Islet of Langerhans (tissue), 1 donor: ENCODE results near the gene GCN1.

ENCODE experiments used
- FAIRE-seq: peaks from one replicate; lab custom pipeline; 2011; peaks lifted over from hg19 to GRCh38; lab: Jason Lieb, UNC

GCN1 gene

DNA sequence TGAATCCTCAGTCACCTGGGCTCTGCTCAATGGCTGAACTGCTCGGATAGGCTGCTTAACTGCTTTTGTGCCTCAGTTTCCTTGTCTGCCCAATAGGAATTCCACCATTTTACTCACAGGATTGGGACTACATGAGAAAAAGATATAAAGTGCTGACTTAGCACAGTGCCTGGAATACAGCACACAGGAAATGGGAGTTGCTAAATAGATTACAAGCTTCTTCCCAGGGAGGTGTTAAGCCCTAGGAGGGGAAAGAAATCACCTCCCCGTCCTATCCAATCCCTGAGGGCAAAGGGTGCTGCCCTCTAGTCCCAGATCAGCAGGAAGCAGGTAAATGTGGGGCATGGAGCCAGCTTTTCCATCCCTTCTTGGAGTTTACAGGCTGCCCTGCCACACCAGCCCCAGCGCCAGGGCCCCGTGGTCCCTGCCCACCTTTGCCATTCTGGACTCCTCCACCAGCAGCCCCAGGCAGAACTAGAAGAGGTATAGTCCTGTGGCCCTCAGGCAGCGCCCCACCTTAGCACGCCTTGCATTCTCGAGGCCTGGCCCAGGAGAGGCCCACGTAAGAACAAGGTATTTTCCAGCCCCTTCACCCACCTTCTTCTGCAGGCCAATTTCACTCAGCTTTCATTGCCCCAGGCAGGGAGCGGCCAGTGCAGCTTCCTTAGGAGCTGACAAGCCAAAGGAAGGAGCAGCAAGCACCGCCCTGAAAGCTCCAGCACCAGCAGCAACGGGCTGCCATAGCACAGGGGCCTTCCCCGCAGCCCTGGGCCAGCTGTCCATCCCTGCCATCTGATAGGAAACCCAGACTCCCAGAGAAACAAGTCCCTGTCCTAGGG lies 35.2 kb upstream of the GCN1 start:
- no peak for FAIRE-seq

GRCh38 chr12:120229071-120229486 lies 34.6 kb upstream of the GCN1 start:
- FAIRE-seq = no peak

DNA sequence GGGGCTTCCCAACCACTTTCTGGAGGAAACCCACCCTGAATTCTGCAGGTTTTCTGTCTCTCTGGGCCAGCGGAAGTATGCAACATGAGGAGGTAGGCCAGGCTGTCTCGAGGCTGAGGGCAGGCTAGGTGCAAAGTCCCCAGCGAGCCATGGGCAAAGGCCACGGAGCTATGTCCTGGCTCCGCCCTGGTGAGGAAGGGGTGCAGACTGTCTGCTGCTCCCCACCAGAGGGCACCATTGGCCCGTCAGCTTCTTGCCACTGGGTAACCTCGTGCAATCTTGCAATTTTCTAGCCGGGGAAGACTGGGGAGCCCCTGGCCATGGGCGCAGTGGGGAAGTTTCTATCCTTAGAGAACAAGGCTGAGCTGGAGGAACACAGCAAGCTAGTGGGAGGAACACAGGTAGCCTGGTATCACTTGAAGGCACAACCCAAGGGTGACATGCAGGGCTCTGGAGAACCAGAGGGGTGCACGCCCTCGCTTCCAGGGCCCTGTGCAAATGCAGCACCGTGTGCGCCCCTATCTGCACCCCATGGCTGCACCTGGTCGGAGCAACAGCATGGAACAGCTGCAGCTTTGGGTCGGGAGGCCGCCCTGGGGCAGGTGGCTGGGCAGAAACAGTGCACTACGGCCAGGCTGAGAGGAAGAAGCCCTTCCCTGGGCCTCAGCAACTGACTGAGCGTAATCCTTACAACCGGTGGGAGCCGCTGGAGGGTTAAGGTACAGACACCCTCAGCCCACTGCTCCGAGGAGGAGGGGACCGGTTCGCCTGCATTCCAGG lies 34.0 kb upstream of the GCN1 start:
- no peak for FAIRE-seq

- no peak for FAIRE-seq
These were observed 33.5 kb upstream of the GCN1 start for GRCh38 chr12:120228041-120228290.

GRCh38 chr12:120227233-120228040 lies 32.9 kb upstream of the GCN1 start:
- no peak for FAIRE-seq

GRCh38 chr12:120225852-120226640 lies 31.5 kb upstream of the GCN1 start:
- peak; percentile 55 for FAIRE-seq

GRCh38 chr12:120225200-120225558 lies 30.7 kb upstream of the GCN1 start:
- FAIRE-seq = no peak

- no peak for FAIRE-seq
These were observed 30.0 kb upstream of the GCN1 start for GRCh38 chr12:120224304-120225199.

- no peak for FAIRE-seq
These were observed 29.2 kb upstream of the GCN1 start for GRCh38 chr12:120223458-120224303.

DNA sequence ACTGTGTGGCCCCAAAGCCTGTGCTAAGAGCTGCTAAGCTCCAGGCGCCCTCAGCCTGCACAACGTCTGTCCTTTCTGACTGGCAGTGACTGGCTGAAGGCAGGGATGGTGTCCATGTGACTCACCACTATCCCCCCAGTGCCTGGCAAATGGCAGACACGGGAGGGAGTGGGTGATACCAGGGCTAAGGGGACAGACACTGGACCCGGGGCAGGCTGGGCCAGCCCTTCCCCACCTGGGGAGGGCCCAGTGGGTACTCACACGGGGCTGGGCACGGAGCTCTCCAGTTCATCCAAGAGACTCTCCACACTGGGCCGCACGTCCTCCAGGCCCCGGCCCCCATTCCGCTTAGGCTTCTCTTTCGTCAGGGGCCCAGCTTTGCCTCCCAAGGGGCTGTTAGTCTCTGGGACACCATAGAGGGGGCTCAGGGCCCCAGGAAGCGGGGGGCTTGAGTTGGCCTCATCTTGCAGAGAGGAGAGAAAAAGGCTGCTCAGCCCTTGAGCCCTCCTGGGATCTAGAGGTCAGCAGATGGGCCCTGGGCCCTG lies 27.8 kb upstream of the GCN1 start:
- FAIRE-seq = no peak

GRCh38 chr12:120221576-120221900 lies 27.0 kb upstream of the GCN1 start:
- no peak for FAIRE-seq

GRCh38 chr12:120220838-120221575 lies 26.5 kb upstream of the GCN1 start:
- no peak for FAIRE-seq

- no peak for FAIRE-seq
These were observed 24.4 kb upstream of the GCN1 start for GRCh38 chr12:120218680-120219606.

GRCh38 chr12:120216742-120217605 lies 22.5 kb upstream of the GCN1 start:
- no peak for FAIRE-seq

DNA sequence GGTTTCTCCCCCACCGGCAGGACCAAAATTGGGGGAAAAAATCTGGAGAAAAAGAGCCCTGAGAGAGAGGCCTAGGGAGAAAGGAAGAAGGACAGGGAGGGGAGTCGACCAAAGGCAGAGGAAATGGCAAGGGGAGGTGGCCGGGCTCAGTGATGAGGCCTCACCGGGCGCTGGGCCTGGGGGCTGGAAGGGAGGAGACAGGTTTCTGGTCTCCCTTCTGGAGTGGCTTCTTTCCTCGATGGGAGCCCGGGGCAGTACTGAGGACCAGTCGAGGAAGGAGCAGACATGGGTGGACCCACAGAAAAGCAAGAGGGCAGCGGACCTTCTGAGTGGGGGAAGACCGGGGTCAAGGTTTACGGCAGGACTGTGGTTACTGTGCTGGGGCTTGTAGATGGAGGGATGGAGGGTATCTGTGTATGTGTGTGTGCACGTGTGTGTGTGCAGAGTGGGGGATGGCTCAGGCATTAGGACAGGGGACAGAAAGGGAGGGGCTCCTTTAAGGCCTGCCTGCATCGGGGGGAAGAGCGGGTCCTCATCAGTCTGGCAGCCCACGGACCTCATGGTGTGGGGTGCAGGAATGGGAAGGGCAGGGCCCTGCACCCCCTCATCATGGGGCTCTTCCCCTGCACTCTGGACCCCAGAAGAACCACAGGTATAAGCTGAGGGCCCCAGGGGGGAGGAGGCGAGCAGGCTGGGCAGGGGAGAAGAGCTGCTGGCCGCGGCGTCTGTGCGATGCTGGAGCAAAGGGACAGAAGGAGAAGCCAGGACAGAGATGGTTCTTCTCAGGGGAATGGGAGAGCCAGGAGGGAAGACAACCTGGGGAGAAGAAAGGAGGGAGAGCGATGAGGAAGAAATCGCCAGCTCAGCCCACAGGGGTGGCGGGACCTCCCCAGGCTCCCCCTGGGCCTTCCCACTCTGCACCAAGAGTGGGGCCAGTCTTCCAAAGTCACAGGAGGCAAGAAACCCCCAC lies 21.5 kb upstream of the GCN1 start:
- FAIRE-seq = no peak

GRCh38 chr12:120215357-120215735 lies 20.8 kb upstream of the GCN1 start:
- no peak for FAIRE-seq
